Right cardiac atrium (tissue), 5 donors: ENCODE measurements around the gene ULK2. TPM values are rescaled to one million over a fixed set of nuclear protein-coding genes. Genes with fewer than 3 reads are reported as not detected.
"Not testable (repeated sequence)": the region's sequence is repeated elsewhere in the genome, so short reads cannot be mapped to it uniquely, and the experiment has no call there.

Experiments
- ATAC-seq, 2 donors: fragments of 200-7000 bp; cut with Tn5 transposase; one replicate each; pipeline versions ENCODE4 v1.8.0 to v1.9.1; 2020; ENCODE audit warnings: moderate library complexity in 2 of 2, mild to moderate bottlenecking in 1 of 2
- DNase-seq, 3 donors: peaks; one replicate each; pipeline ENCODE4 v3.0.0-alpha.2; 2020
- H3K27ac ChIP-seq: one replicate; pipeline ENCODE4 v1.5.1; 2013; ENCODE audit warnings: mild to moderate bottlenecking, low read length, control low read depth, moderate library complexity
- H3K27me3 ChIP-seq: one replicate; pipeline ENCODE4 v1.6.1; 2013; ENCODE audit not compliant: control insufficient read depth, insufficient read depth
- H3K4me1 ChIP-seq: one replicate; pipeline ENCODE4 v1.6.1; 2013; ENCODE audit warnings: low read length; ENCODE audit not compliant: control insufficient read depth, insufficient read depth
- H3K4me3 ChIP-seq: one replicate; pipeline ENCODE4 v1.5.1; 2013; ENCODE audit warnings: low read length, control low read depth
- H3K9me3 ChIP-seq: one replicate; pipeline ENCODE4 v1.6.1; 2013; ENCODE audit warnings: low read length; ENCODE audit not compliant: control insufficient read depth
- WGBS: extraction: QIAGEN DNeasy Blood & Tissue Kit; methylation state at CpG from one replicate; pipeline ENCODE4 v1.1.7; 2013; 5-methylcytosine and 5-hydroxymethylcytosine counted together
- intact Hi-C, 4 donors: fragments of 100-400 bp; cut with DNase I; formaldehyde crosslinking; loops; one replicate each; pipeline versions ENCODE4 v1.11.0 to v1.14.0; 2022 to 2023
- polyA plus RNA-seq: library from polyadenylated mRNA; stranded (reverse); fragments of 200-250 nt; gene quantifications from one replicate; pipeline ENCODE4 v1.2.3, GENCODE V29; 2013
- total RNA-seq, 4 donors: library from RNA; stranded (reverse); fragmentation: NEBNext Ultra II Directional; extraction: Animal tissue kit (Norgen Biotek cat#: 25700); gene quantifications; one replicate each; pipeline ENCODE4 v1.2.1, GENCODE V29; 2021
- donor health status: healthy with polysubstance abuse.
- donor health status: DM: no; HTN: yes; CAD: no.
- donor health status: DM: no; HTN: no; CAD: no.
- donor health status: DM: no; HTN: yes; CAD: no; lungs with severe emphysema.
- donor health status: DM: yes; HTN: yes; CAD: no.

The ULK2 gene
- total and polyA plus RNA-seq, 5 donors, result 5.8 to 16.9 (median 15.1) TPM

- Histone ChIP-seq H3K4me3 (no peak overlapping the region), H3K27me3 (no peaks in the 10 kb centered on the region), H3K27ac (no peak overlapping the region), H3K9me3 (no peaks in the 10 kb centered on the region), H3K4me1 (no peaks in the 10 kb centered on the region)
- ATAC-seq (peak; percentile 87 to 90), DNase-seq (peak; percentile 81 to 94 (median 93))
- WGBS, result 17% methylated on average over 12 of the region's 12 CpGs
- intact Hi-C loops, result loop anchor here in 3 of 4 donors (2.0 to 10.0 kb wide), 2 partner anchors 252 to 402 kb away; partner anchors contain the start of gene B9D1 (in 3 of the 3)
Observed at GRCh38 chr17:19766421-19767270, 101.1 kb downstream of the ULK2 start.

- Histone ChIP-seq H3K4me3 (no peak overlapping the region), H3K27ac (no peak overlapping the region), H3K9me3 (no peaks in the 10 kb centered on the region), H3K4me1 (no peaks in the 10 kb centered on the region), H3K27me3 (no peaks in the 10 kb centered on the region)
- 67% methylated on average over 7 of the region's 7 CpGs for WGBS
- intact Hi-C loops, result loop anchor here in 3 of 4 donors (2.0 to 10.0 kb wide), 2 partner anchors 251 to 401 kb away; partner anchors contain the start of gene B9D1 (in 3 of the 3)
- ATAC-seq (no peak), DNase-seq (no peak)
Observed at GRCh38 chr17:19766016-19766415, 101.7 kb downstream of the ULK2 start.

- intact Hi-C loops, result loop anchor here (2.0 to 10.0 kb wide), 4 partner anchors 247 to 399 kb away; partner anchors contain the start of gene B9D1 (in 3 of the 4)
- H3K27me3 ChIP-seq, H3K4me1 ChIP-seq, H3K27ac ChIP-seq, DNase-seq, H3K9me3 ChIP-seq, ATAC-seq, H3K4me3 ChIP-seq: not testable (repeated sequence)
- 91% methylated on average over 6 of the region's 6 CpGs for WGBS
Observed at GRCh38 chr17:19763991-19764390, 103.7 kb downstream of the ULK2 start.

- WGBS, result 95% methylated on average over 2 of the region's 2 CpGs
- no peaks in the 10 kb centered on the region for H3K4me1 ChIP-seq
- intact Hi-C loops, result loop anchor here (5.0 to 10.0 kb wide), 3 partner anchors 246 to 399 kb away; partner anchors contain the start of gene B9D1 (in 3 of the 4)
- no peaks in the 10 kb centered on the region for H3K9me3 ChIP-seq
- ATAC-seq (no peak), DNase-seq (no peak)
- H3K27me3 ChIP-seq, result no peaks in the 10 kb centered on the region
- H3K27ac ChIP-seq, result no peak overlapping the region
- no peak overlapping the region for H3K4me3 ChIP-seq
Observed at GRCh38 chr17:19763416-19763815, 104.3 kb downstream of the ULK2 start.

GRCh38 chr17:19762515-19762961 lies 105.2 kb downstream of the ULK2 start:
- Histone ChIP-seq H3K27me3 (no peaks in the 10 kb centered on the region), H3K4me3 (no peak overlapping the region), H3K9me3 (no peaks in the 10 kb centered on the region), H3K4me1 (no peaks in the 10 kb centered on the region), H3K27ac (no peak overlapping the region)
- intact Hi-C loops, result loop anchor here (5.0 to 10.0 kb wide), 3 partner anchors 245 to 398 kb away; partner anchors contain the start of gene B9D1 (in 3 of the 4)
- ATAC-seq, result peak; percentile 71 to 73
- 29% methylated on average over 15 of the region's 15 CpGs for WGBS
- peak; percentile 79 to 91 (median 90) for DNase-seq

GRCh38 chr17:19760746-19761145 lies 107.0 kb downstream of the ULK2 start:
- Histone ChIP-seq H3K4me1 (no peaks in the 10 kb centered on the region), H3K4me3 (no peak overlapping the region), H3K27ac (no peak overlapping the region), H3K9me3 (no peaks in the 10 kb centered on the region), H3K27me3 (no peaks in the 10 kb centered on the region)
- DNase-seq (no peak), ATAC-seq (no peak)
- intact Hi-C loops, result loop anchor here (5.0 to 10.0 kb wide), 3 partner anchors 243 to 396 kb away; partner anchors contain the start of gene B9D1 (in 3 of the 4)
- 63% methylated on average over 9 of the region's 9 CpGs for WGBS

- ATAC-seq, result no peak
- Histone ChIP-seq H3K9me3 (no peaks in the 10 kb centered on the region), H3K4me3 (no peak overlapping the region), H3K27ac (no peak overlapping the region), H3K27me3 (no peaks in the 10 kb centered on the region), H3K4me1 (no peaks in the 10 kb centered on the region)
- 83% methylated on average over 24 of the region's 24 CpGs for WGBS
- intact Hi-C loops, result loop anchor here (5.0 to 10.0 kb wide), 3 partner anchors 243 to 395 kb away; partner anchors contain the start of gene B9D1 (in 3 of the 4)
- DNase-seq, result no peak
Observed at GRCh38 chr17:19759568-19760549, 107.9 kb downstream of the ULK2 start.

GRCh38 chr17:19757536-19758180 lies 110.1 kb downstream of the ULK2 start:
- no peaks in the 10 kb centered on the region for H3K4me1 ChIP-seq
- DNase-seq, result no peak
- H3K9me3 ChIP-seq, result no peaks in the 10 kb centered on the region
- intact Hi-C loops, result no loop called here
- H3K4me3 ChIP-seq, result no peak overlapping the region
- no peak overlapping the region for H3K27ac ChIP-seq
- no peak for ATAC-seq
- H3K27me3 ChIP-seq, result no peaks in the 10 kb centered on the region
- WGBS, result 90% methylated on average over 12 of the region's 12 CpGs

GRCh38 chr17:19756546-19756945 lies 111.2 kb downstream of the ULK2 start:
- H3K4me1 ChIP-seq, result no peaks in the 10 kb centered on the region
- no peak overlapping the region for H3K27ac ChIP-seq
- DNase-seq, result no peak
- no peaks in the 10 kb centered on the region for H3K9me3 ChIP-seq
- WGBS, result 36% methylated on average over 10 of the region's 10 CpGs
- intact Hi-C loops, result no loop called here
- no peak overlapping the region for H3K4me3 ChIP-seq
- no peaks in the 10 kb centered on the region for H3K27me3 ChIP-seq
- ATAC-seq, result peak in 1 of 2 donors; percentile 39
